Mesothelial cell of epicardium (in vitro differentiated cells): Measurements from ENCODE around the gene CLASP1. TPM values are rescaled to one million over a fixed set of nuclear protein-coding genes. Genes with fewer than 3 reads are reported as not detected.
"Not testable (repeated sequence)": the region's sequence is repeated elsewhere in the genome, so short reads cannot be mapped to it uniquely, and the experiment has no call there.

Experiments
- DNase-seq, 2 experiments: peaks; one replicate each; pipeline ENCODE4 v3.0.0; 2021; ENCODE audit warnings: low spot score in 2 of 2; ENCODE audit not compliant: unreplicated experiment in 2 of 2
- H3K27ac Mint-ChIP-seq: 2 replicates; pipeline ENCODE4 v1.8.0; 2021; ENCODE audit warnings: mixed read lengths
- H3K27me3 Mint-ChIP-seq: 2 replicates; pipeline ENCODE4 v1.8.0; 2021; ENCODE audit warnings: low read depth, mixed read lengths
- H3K36me3 Mint-ChIP-seq: 2 replicates; pipeline ENCODE4 v1.8.0; 2021; ENCODE audit warnings: mixed read lengths
- H3K4me1 Mint-ChIP-seq: 2 replicates; pipeline ENCODE4 v1.8.0; 2021; ENCODE audit warnings: mixed read lengths
- H3K4me3 Mint-ChIP-seq: 2 replicates; pipeline ENCODE4 v1.8.0; 2021; ENCODE audit warnings: mild to moderate bottlenecking, moderate library complexity, mixed read lengths
- H3K9me3 Mint-ChIP-seq: 2 replicates; pipeline ENCODE4 v1.8.0; 2021; ENCODE audit warnings: mixed read lengths
- CTCF ChIP-seq: fragments of 200-600 bp; sonication (generic); IDR thresholded peaks from one replicate; pipeline ENCODE4 v1.5.0; 2021; ENCODE audit warnings: antibody characterized with exemption; ENCODE audit not compliant: unreplicated experiment
- total RNA-seq: library from RNA; stranded (reverse); gene quantifications from 3 replicates; pipeline ENCODE4 v1.2.1, GENCODE V29; 2021

Gene CLASP1
- total RNA-seq, 1 donor from 2014 or later, result 99.8 TPM

- Mint-ChIP-seq H3K4me1 (no peaks in the 10 kb centered on the region), H3K27me3 (no peaks in the 10 kb centered on the region), H3K27ac (no peak overlapping the region), H3K9me3 (no peaks in the 10 kb centered on the region), H3K4me3 (no peak overlapping the region), H3K36me3 (peaks cover 71% of the 10 kb centered on the region)
- no peak for TF ChIP-seq CTCF
- DNase-seq, result no peak
These were observed 266.5 kb downstream of the CLASP1 start for GRCh38 chr2:121382744-121383143.

GRCh38 chr2:121377646-121378045 lies 271.6 kb downstream of the CLASP1 start:
- no peak overlapping the region for H3K27ac Mint-ChIP-seq

GRCh38 chr2:121376535-121377250 lies 272.6 kb downstream of the CLASP1 start:
- Mint-ChIP-seq H3K4me1 (no peaks in the 10 kb centered on the region), H3K9me3 (no peaks in the 10 kb centered on the region), H3K36me3 (peaks cover 65% of the 10 kb centered on the region), H3K27ac (no peak overlapping the region), H3K27me3 (no peaks in the 10 kb centered on the region), H3K4me3 (no peak overlapping the region)
- DNase-seq, result no peak
- no peak for TF ChIP-seq CTCF

More at GRCh38 chr2:121377646-121378045, 271.6 kb downstream of the CLASP1 start:
- DNase-seq, result no peak
- Mint-ChIP-seq H3K36me3 (peaks cover 68% of the 10 kb centered on the region), H3K27me3 (no peaks in the 10 kb centered on the region), H3K9me3 (no peaks in the 10 kb centered on the region), H3K4me3 (no peak overlapping the region), H3K4me1 (no peaks in the 10 kb centered on the region)
- no peak for TF ChIP-seq CTCF

GRCh38 chr2:121375621-121376159 lies 273.6 kb downstream of the CLASP1 start:
- Mint-ChIP-seq H3K27ac (peak overlapping the region; percentile 15), H3K27me3 (no peaks in the 10 kb centered on the region), H3K4me3 (no peak overlapping the region), H3K36me3 (peaks cover 62% of the 10 kb centered on the region), H3K4me1 (no peaks in the 10 kb centered on the region), H3K9me3 (no peaks in the 10 kb centered on the region)
- DNase-seq, result no peak
- TF ChIP-seq CTCF, result no peak

- H3K27ac Mint-ChIP-seq, H3K27me3 Mint-ChIP-seq, H3K4me3 Mint-ChIP-seq, H3K4me1 Mint-ChIP-seq, H3K9me3 Mint-ChIP-seq, DNase-seq: not testable (repeated sequence)
- peaks cover 62% of the 10 kb centered on the region for H3K36me3 Mint-ChIP-seq
These were observed 274.7 kb downstream of the CLASP1 start for GRCh38 chr2:121374412-121375075.

GRCh38 chr2:121372721-121373353 lies 276.4 kb downstream of the CLASP1 start:
- Mint-ChIP-seq H3K27me3 (no peaks in the 10 kb centered on the region), H3K9me3 (no peaks in the 10 kb centered on the region), H3K4me3 (no peak overlapping the region), H3K4me1 (no peaks in the 10 kb centered on the region), H3K36me3 (peaks cover 62% of the 10 kb centered on the region), H3K27ac (no peak overlapping the region)
- TF ChIP-seq CTCF, result no peak
- DNase-seq, result no peak
